Thoracic aorta endothelial cell (primary cell): ENCODE measurements around the gene GRIK5. TPM values are rescaled to one million over a fixed set of nuclear protein-coding genes. Genes with fewer than 3 reads are reported as not detected.

Experiments used
- total RNA-seq: library from RNA; depleted of rRNA; stranded (reverse); fragments of >200 nt; gene quantifications from 2 replicates; pipeline ENCODE4 v1.2.3, GENCODE V29; 2012

GRIK5 gene
- total RNA-seq, result 0.27 and 5.8 TPM in 2 replicates

GRCh38 chr19:42069619-42070351 is at the start of gene GRIK5:
GRIK5 (minus strand) TSS chr19:42070206; CDS start chr19:42065770, 4,436 bp downstream.

GRCh38 chr19:42075616-42076379 is 5.8 kb upstream of the GRIK5 start, which contains the start of gene ZNF574:
ZNF574 (plus strand) TSS chr19:42076166; CDS start chr19:42078607, 2,441 bp downstream.

DNA sequence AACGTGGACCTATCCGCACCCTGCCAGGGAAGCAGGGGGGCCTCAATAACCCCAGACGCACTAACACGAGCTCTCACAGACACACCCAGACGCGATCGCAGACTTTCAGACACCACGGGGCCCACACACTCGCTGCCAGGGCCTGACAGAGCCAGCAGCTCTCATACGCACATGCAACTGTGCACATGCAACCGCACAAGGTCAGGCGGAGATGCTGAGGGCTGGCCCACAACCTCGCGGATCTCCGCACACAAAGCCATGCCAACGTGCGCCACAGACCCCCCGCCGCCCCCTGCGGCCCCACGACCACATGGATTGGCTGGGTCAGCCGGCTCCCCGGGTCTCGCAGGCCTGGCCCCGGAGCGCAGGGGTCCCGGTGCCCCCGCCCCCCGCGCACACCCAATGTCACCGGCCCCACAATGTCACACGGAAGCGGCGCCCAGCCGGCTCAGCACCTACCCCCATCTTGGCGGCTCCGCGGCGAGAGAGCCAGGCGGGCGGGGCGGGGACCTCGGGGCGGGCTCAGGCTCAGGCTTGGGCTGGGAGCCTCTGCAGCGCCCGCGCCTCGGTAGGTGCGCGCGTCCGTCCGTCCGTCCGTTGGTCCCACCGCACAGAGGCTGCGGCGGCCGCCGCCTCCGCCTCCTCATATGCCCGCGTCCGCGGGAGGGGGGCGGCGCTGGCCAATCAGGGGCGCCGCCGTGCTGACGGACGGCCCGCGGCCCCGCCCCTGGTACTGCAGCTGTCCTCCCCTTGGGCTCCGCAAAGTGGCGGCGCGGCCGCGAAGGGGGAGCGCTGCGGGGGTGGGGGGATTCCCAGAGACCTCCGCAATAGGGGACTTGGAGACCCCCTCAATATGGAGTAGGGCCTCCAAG is 76.2 kb downstream of the GRIK5 start, which contains the start of gene ATP1A3:
ATP1A3 (minus strand) TSS at position 619 of the 872 bp plus-strand sequence; CDS start at position 465, 154 bp downstream.

GRCh38 chr19:41959056-41960053 is 110.7 kb downstream of the GRIK5 start, which contains the start of gene RABAC1:
RABAC1 (minus strand) TSS chr19:41959321; CDS start chr19:41959292, 29 bp downstream.

Other genes with a start within 250 kb of the GRIK5 start
- not detected in 2 replicates for gene LYPD4, start 225.5 kb downstream of the GRIK5 start, total RNA-seq
- not detected in 2 replicates for gene DMRTC2, start 225.2 kb downstream of the GRIK5 start, total RNA-seq
- gene RPS19, start 210.0 kb downstream of the GRIK5 start, total RNA-seq, result 922 and 1,155 TPM in 2 replicates
- gene CD79A, start 192.9 kb downstream of the GRIK5 start, total RNA-seq, result 0.13 TPM in 1 of 2 replicates, not detected in the other
- gene ARHGEF1, start 187.0 kb downstream of the GRIK5 start, total RNA-seq, result 51.7 and 62.0 TPM in 2 replicates
- gene ERFL, start 141.8 kb downstream of the GRIK5 start, total RNA-seq, result not detected in 2 replicates
- 67.9 and 89.9 TPM in 2 replicates for gene RABAC1, start 110.9 kb downstream of the GRIK5 start, total RNA-seq
- 0.07 and 0.13 TPM in 2 replicates for gene ATP1A3, start 76.0 kb downstream of the GRIK5 start, total RNA-seq
- 11.0 and 14.8 TPM in 2 replicates for gene ZNF574, start 6.0 kb upstream of the GRIK5 start, total RNA-seq
- gene POU2F2, start 62.2 kb upstream of the GRIK5 start, total RNA-seq, result 0.40 and 1.1 TPM in 2 replicates
- gene DEDD2, start 147.5 kb upstream of the GRIK5 start, total RNA-seq, result 9.0 and 16.9 TPM in 2 replicates
- 9.0 and 11.1 TPM in 2 replicates for gene ZNF526, start 150.1 kb upstream of the GRIK5 start, total RNA-seq
- gene GSK3A, start 172.4 kb upstream of the GRIK5 start, total RNA-seq, result 22.3 and 30.4 TPM in 2 replicates
- gene ERF, start 184.9 kb upstream of the GRIK5 start, total RNA-seq, result 19.7 and 36.5 TPM in 2 replicates
- gene CIC, start 199.0 kb upstream of the GRIK5 start, total RNA-seq, result 23.9 and 36.1 TPM in 2 replicates
- 0.50 and 0.53 TPM in 2 replicates for gene PRR19, start 231.9 kb upstream of the GRIK5 start, total RNA-seq
- 24.5 and 27.3 TPM in 2 replicates for gene PAFAH1B3, start 232.4 kb upstream of the GRIK5 start, total RNA-seq
- not detected in 2 replicates for gene TMEM145, start 243.1 kb upstream of the GRIK5 start, total RNA-seq